ENCODE measurements around the gene IL15. TPM values are rescaled to one million over a fixed set of nuclear protein-coding genes. Genes with fewer than 3 reads are reported as not detected.
"Not testable (repeated sequence)": the region's sequence is repeated elsewhere in the genome, so short reads cannot be mapped to it uniquely, and the experiment has no call there.

IL15 gene
- total and polyA plus RNA-seq, 5 experiments from 2014 or later: 0.39 to 1.6 (median 0.63) TPM; not detected in 1

DNA sequence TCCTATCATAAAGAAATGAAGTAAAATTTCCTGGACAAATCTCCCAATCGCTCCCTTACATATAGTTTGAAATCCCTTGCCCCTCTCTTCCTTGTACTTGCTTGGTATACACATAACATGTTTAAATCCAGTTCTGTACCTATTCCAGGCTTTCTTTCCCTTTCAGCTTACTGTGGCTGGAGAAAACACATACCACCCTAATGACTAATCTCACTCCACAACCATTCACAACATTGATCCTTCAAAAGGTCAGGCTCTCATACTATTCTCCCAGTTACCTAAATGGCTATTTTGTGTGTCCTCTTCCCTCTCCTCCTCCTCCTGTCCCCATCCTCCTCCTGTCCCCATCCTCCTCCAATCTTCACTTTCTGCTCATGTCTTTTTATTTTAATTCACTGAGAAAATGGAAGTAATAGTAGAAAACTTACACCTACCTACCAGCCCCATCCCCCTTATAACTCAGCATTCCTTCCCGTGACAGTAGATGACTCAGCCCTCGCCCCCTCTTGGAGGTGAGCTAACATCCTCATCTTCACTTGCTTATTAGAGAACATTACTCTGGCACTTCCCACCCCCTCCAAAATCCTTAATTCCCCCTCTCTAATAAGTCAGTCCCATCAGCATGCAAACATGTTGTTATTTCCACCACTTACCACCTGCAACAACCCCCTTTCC, 77.5 kb downstream of the IL15 start:
- H3K4me1 Mint-ChIP-seq: no peaks in the 10 kb centered on the region
- POLR2A ChIA-PET: no interaction called here
- ATAC-seq (no peak), DNase-seq (no peak)
- peaks cover 0 to 13% (median 7%) of the 10 kb centered on the region in 9 donors for H3K9me3 Mint-ChIP-seq
- H3K27ac Mint-ChIP-seq: no peak overlapping the region
- peaks cover 0 to 6% (median 0%) of the 10 kb centered on the region in 5 donors for H3K27me3 Mint-ChIP-seq
- H3K4me3 Mint-ChIP-seq: no peak overlapping the region
- H3K36me3 Mint-ChIP-seq: peaks cover 0 to 4% (median 0%) of the 10 kb centered on the region in 3 donors

DNA sequence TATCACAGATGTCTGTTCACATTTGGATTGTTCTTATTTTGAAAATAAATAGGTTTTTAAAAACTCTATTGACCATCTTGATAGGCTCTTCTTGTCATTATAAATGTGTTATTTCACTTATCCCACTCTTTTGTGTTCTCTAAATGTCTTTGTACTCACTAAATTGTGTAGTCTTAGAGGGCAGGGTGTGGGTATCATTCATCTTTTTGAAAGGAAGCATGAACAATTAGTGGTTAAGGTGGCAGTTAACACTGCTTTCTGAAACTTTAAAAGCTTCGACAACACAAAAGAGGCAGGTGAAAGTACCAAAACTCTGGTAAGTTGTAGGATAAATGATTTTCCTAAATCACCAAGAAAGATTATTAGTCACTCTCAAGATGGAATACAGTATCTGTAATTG, 83.2 kb downstream of the IL15 start:
- Mint-ChIP-seq H3K27me3 (peaks cover 0 to 6% (median 0%) of the 10 kb centered on the region in 5 donors), H3K36me3 (peaks cover 0 to 4% (median 0%) of the 10 kb centered on the region in 3 donors)
- POLR2A ChIA-PET: no interaction called here

DNA sequence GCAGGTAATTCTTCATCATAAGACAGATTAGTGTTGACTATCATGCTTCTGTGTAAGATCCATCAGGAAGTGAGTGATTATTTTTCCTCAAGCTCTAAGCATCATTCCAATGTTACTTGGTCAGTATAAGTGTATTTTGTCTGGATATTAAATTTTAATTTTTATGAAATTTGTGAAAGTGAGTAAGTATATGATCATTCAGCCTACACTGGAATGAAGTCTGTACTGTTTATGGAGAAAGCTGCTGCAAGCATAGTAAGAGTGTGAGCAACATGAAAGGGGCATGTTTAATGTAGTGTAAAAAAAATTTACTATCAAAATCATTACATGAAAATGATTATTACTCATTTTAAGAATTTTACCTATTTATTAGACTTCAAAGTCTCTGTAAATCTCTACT, 84.8 kb downstream of the IL15 start:
- POLR2A ChIA-PET: no interaction called here
- H3K36me3 Mint-ChIP-seq: peaks cover 0 to 4% (median 0%) of the 10 kb centered on the region in 3 donors
- H3K4me3 Mint-ChIP-seq: no peak overlapping the region
- H3K4me1 Mint-ChIP-seq: no peaks in the 10 kb centered on the region
- peaks cover 0 to 13% (median 6%) of the 10 kb centered on the region in 9 donors for H3K9me3 Mint-ChIP-seq
- peaks cover 0 to 3% (median 0%) of the 10 kb centered on the region in 5 donors for H3K27me3 Mint-ChIP-seq
- DNase-seq (no peak), ATAC-seq (no peak)
- no peak overlapping the region for H3K27ac Mint-ChIP-seq

More for the DNA sequence above, 83.2 kb downstream of the IL15 start:
- ATAC-seq: no peak
- H3K4me1 Mint-ChIP-seq: no peaks in the 10 kb centered on the region
- DNase-seq: no peak
- H3K27ac Mint-ChIP-seq: no peak overlapping the region
- H3K9me3 Mint-ChIP-seq: peaks cover 0 to 13% (median 6%) of the 10 kb centered on the region in 9 donors
- no peak overlapping the region for H3K4me3 Mint-ChIP-seq

DNA sequence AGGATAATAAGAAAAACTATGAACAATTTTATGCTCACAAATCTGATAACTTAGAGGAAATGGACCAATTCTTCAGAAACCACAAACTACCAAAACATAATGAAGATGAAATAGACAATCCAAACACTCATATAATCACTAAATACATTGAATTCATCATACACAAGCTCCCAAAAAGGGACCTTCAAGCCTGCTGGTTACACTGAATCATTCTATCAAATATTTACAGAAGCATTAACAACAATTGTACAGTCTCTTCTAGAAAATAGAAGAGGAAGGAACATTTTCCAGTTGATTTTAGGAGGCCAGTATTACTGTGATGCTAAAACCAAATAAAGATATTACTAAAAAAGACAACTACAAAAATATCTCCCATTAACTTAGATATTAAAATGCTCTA, 88.3 kb downstream of the IL15 start:
- ATAC-seq (no peak), DNase-seq (no peak)
- Mint-ChIP-seq H3K4me1 (no peaks in the 10 kb centered on the region), H3K36me3 (no peaks in the 10 kb centered on the region), H3K9me3 (no peaks in the 10 kb centered on the region), H3K27me3 (no peaks in the 10 kb centered on the region), H3K27ac (no peak overlapping the region), H3K4me3 (no peak overlapping the region)
- POLR2A ChIA-PET: no interaction called here

DNA sequence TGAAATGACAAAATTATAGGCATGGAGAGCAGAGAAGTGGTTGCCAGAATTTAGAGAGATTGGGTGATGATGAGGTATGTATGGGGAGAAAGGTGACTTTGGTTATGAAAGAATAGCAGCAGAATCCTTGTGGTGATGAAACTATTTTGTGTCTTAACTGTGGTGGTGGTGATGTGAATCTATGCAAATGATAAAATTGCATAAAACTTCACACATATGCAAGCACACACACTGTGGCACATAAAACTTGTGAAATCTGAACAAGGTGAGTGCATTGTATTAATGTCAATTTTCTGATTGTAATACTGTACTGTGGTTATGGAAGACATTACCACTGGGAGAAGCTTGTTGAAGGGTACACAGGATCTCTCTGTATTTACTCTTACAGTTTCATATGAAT, 91.0 kb downstream of the IL15 start:
- POLR2A ChIA-PET: no interaction called here
- DNase-seq: no peak
- Mint-ChIP-seq H3K27ac (no peak overlapping the region), H3K9me3 (no peaks in the 10 kb centered on the region), H3K4me1 (no peaks in the 10 kb centered on the region), H3K27me3 (no peaks in the 10 kb centered on the region), H3K4me3 (no peak overlapping the region), H3K36me3 (no peaks in the 10 kb centered on the region)
- no peak for ATAC-seq

DNA sequence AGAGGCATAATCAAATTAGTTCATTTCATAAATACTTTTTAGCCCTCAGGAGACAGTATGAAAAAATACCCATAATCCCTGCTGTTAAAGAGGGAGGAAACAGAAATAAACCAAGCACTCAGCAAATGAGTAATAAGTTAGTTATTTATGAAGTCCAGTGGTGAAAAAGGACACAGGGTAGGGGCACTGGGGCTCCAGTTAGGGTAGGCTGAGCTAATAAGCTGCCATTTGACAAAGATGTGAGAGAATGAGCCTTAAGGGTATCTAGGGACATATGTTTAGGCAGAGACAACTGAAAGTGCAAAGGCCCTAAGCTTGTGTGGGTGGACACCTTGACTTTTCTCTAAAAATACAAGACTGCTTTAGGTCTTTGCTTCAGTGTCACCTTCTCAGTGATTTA, 94.4 kb downstream of the IL15 start:
- no peaks in the 10 kb centered on the region for H3K36me3 Mint-ChIP-seq
- H3K27me3 Mint-ChIP-seq: no peaks in the 10 kb centered on the region

DNA sequence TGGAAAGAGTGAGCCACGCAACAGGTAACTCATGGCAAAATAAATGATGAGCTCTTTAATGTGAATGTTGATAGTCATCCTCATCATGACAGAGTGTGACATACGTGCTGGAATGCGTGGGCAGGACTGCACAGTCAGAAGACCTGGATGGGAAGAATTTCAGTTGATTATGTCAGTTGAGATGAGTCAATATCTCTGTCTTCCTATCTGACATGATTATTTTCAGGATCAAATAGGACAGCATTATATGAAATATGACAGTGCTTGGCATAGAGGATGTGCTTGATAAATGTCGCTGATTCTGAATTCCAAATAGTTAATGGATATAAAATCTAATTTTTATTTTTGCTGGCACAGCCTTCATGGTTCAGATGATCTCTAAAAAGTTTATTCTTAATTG, 95.1 kb downstream of the IL15 start:
- Mint-ChIP-seq H3K9me3 (peaks cover 0 to 4% (median 2%) of the 10 kb centered on the region in 9 donors), H3K27ac (no peak overlapping the region), H3K27me3 (no peaks in the 10 kb centered on the region), H3K4me3 (no peak overlapping the region), H3K4me1 (no peaks in the 10 kb centered on the region), H3K36me3 (no peaks in the 10 kb centered on the region)
- POLR2A ChIA-PET: no interaction called here
- ATAC-seq: no peak
- DNase-seq: no peak

More for the DNA sequence above, 94.4 kb downstream of the IL15 start:
- Mint-ChIP-seq H3K27ac (no peak overlapping the region), H3K4me3 (no peak overlapping the region), H3K9me3 (peaks cover 0 to 3% (median 0%) of the 10 kb centered on the region in 9 donors), H3K4me1 (no peaks in the 10 kb centered on the region)
- no peak for DNase-seq
- POLR2A ChIA-PET: no interaction called here
- ATAC-seq: no peak

DNA sequence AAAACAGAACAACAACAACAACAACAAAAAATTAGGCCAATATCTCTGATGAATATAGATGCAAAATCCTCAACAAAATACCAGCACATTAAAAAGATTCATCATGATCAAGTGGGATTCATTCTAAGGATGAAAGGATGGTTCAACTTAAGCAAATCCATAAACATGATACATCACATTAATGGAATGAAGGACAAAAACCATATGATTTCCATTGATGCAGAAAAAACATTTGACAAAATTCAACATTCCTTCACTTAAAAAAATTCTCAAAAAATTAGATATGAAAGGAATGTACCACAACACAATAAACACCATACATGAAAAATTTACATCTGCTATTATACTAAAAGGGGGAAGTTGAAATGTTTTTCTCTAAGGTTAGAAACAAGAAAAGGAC, 103.3 kb downstream of the IL15 start:
- POLR2A ChIA-PET: no interaction called here
- DNase-seq: no peak
- Mint-ChIP-seq H3K4me3 (no peak overlapping the region), H3K9me3 (peaks cover 16 to 63% (median 25%) of the 10 kb centered on the region in 9 donors), H3K36me3 (peaks cover 0 to 28% (median 0%) of the 10 kb centered on the region in 3 donors), H3K27ac (no peak overlapping the region), H3K4me1 (no peaks in the 10 kb centered on the region), H3K27me3 (no peaks in the 10 kb centered on the region)
- no peak for ATAC-seq

DNA sequence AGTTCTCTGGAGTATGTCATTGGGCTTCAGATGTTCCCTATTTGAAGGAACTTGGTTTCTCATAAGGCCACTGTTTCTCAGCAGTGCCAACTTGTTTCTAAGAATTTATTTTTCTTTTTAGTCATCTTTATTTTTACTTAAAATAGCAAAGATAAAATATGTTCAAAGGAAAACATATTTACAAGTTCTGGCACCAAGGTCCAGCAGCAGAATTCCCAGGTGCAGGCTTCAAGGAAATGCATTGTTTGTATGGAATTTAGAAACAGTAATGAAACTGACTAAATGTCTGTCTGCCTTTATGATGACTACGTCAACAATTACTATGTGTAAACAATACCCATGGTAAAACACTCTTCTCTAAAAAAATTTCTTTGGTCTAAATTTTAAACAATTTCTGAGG, 109.6 kb downstream of the IL15 start:
- no peaks in the 10 kb centered on the region for H3K4me1 Mint-ChIP-seq
- no peak for DNase-seq
- no peak overlapping the region for H3K4me3 Mint-ChIP-seq
- peaks cover 0 to 22% (median 16%) of the 10 kb centered on the region in 9 donors for H3K9me3 Mint-ChIP-seq
- H3K27ac Mint-ChIP-seq: no peak overlapping the region
- POLR2A ChIA-PET: no interaction called here
- peaks cover 0 to 13% (median 0%) of the 10 kb centered on the region in 3 donors for H3K36me3 Mint-ChIP-seq
- peaks cover 0 to 3% (median 0%) of the 10 kb centered on the region in 5 donors for H3K27me3 Mint-ChIP-seq
- ATAC-seq: no peak

DNA sequence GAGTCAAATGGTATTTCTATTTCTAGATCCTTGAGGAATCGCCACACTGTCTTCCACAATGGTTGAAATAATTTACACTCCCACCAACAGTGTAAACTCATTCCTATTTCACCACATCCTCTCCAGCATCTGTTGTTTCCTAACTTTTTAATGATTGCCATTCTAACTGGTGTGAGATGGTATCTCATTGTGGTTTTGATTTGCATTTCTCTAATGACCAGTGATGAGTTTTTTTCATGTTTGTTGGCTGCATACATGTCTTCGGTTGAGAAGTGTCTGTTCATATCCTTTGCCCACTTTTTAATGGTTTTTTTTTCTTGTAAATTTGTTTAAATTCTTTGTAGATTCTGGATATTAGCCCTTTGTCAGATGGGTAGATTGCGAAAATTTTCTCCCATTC, 115.4 kb downstream of the IL15 start:
- DNase-seq, ATAC-seq, H3K27me3 Mint-ChIP-seq, H3K4me1 Mint-ChIP-seq, H3K27ac Mint-ChIP-seq, POLR2A ChIA-PET, H3K4me3 Mint-ChIP-seq, H3K9me3 Mint-ChIP-seq, H3K36me3 Mint-ChIP-seq: not testable (repeated sequence)

DNA sequence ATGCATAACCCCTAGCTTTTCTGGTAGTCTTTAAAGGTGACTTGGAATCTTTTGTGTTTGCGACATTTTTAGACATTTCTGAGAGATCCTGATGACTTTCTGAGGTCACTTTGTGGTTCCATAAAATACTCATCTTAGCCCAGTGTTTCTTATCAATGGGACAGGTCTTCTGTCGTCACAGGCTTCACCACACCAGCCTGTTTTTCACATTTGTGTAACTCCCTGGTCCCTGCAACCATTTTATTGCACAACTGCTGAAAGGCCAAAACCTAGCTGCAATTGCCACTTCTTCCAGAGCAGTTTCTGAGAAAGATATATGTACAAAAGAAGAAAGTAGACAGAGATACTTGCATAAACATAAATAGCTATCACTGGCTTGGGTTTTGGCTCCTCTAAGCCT, 120.9 kb downstream of the IL15 start:
- Mint-ChIP-seq H3K27ac (no peak overlapping the region), H3K27me3 (peaks cover 0 to 7% (median 0%) of the 10 kb centered on the region in 5 donors), H3K4me3 (no peak overlapping the region), H3K9me3 (no peaks in the 10 kb centered on the region), H3K36me3 (no peaks in the 10 kb centered on the region), H3K4me1 (no peaks in the 10 kb centered on the region)
- no peak for DNase-seq
- POLR2A ChIA-PET: no interaction called here
- no peak for ATAC-seq

DNA sequence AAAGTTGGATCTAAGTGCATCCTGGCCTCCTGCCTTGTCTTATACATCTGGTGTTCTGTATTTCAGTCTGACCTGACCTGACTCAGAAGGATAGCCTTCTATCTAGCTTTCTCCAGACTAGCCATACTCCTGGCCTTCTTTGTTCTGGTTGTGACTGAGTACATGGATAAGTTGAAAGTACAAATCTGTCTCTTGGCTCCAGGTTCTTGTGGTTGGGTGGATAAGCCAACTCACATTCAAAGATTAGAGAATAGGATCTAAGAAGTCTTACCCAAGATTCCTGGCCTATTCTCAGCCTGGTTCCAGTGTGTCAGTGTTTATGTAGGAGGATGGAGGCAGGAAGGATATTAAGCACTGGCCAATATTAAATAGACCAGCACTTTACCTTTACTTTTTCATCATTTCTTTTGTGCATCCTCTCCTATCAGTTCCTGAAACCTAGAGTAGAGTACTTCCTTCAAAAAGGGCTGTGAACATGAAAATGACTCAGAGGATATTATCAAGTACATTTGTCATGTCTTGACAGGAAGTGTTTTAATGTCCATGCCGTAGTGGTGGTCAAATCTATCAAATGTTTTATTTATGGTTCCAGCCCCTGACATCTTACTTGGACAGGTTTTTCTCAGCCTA, 123.5 kb downstream of the IL15 start:
- POLR2A ChIA-PET: no interaction called here

DNA sequence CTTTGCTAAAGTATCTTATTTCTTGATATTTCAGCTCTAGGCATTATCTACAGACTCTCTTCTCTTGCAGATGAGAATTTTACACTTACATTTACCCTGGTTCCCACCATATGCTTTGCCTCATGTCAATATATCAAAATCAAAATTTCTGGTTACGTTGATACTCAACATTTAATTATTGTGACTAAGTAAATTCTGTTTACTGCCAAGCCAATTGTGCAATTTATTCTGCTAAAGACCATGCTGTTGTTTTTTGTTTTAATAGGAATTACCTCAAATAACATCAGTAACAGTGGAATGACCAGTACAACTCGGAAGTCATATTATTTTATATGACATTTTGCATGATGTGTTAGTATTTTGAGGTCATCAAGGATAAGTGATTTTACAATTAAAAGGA, 125.5 kb downstream of the IL15 start:
- Mint-ChIP-seq H3K4me3 (no peak overlapping the region), H3K36me3 (no peaks in the 10 kb centered on the region), H3K27ac (no peak overlapping the region), H3K4me1 (no peaks in the 10 kb centered on the region), H3K27me3 (peaks cover 0 to 12% (median 2%) of the 10 kb centered on the region in 5 donors), H3K9me3 (peaks cover 0 to 9% (median 0%) of the 10 kb centered on the region in 9 donors)
- POLR2A ChIA-PET: no interaction called here
- no peak for DNase-seq
- no peak for ATAC-seq

More for the DNA sequence above, 123.5 kb downstream of the IL15 start:
- DNase-seq (no peak), ATAC-seq (no peak)
- Mint-ChIP-seq H3K27me3 (peaks cover 0 to 12% (median 2%) of the 10 kb centered on the region in 5 donors), H3K4me3 (no peak overlapping the region), H3K9me3 (peaks cover 0 to 3% (median 0%) of the 10 kb centered on the region in 9 donors), H3K36me3 (no peaks in the 10 kb centered on the region), H3K4me1 (no peaks in the 10 kb centered on the region), H3K27ac (no peak overlapping the region)

Data from naive thymus-derived CD8-positive, alpha-beta T cell (primary cell).